Stimulated activated CD4-positive, alpha-beta T cell treated with anti-CD3 and anti-CD28 coated beads, TNF-alpha, amount 100 ng/mL, for 48 hours (primary cell): Measurements from ENCODE around the gene TMEM273.

Experiments
- DNase-seq, 3 donors: peaks; one replicate each; pipeline ENCODE4 v3.0.0-alpha.2; 2020; ENCODE audit warnings: low read depth in 3 of 3

The TMEM273 gene, protein sequence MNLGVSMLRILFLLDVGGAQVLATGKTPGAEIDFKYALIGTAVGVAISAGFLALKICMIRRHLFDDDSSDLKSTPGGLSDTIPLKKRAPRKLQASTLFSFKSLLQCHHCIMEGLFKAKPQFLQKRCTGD

DNA sequence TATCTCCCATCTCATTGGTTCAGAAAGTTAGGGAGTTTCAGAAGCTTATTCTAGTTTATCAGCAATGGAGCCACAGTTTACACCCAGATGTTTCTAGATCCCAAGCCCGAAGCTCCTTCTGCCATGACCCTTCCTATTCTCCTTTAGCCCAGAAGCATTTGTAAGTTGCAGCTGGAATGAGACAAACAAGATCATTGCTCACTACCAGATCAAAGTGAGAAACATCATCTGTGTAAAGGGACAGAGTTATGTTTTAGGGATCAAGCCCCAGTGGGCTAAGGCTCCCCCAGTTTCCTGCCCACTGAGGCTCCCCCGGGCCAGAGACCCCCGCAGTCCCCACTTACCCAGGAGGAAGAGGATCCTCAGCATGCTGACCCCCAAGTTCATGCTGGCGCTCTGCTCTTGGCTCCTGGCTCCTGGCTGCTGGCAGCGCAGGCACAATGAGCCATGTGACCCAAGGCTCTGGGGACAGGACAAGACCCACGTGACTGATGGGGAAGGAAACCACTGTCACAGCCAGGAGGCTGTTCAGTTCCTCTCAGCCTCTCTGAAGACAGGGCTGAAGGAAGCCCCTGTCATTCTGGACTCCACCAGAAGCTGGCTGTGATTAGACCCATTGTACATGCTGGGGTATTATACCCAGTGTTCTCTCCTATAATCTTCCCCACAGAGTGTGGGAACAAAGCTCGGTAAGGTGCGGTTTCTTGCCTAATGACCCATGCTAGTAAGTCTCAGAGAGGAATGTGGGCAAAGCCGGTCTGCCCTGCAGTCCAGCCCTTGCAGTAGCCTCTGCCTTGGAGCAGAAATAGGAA is at the start of gene TMEM273:
Gene TMEM273, minus strand, starts transcription at position 442 of the 812 bp plus-strand sequence. Its CDS starts 55 bp downstream, at position 387.
- no peak for DNase-seq

DNA sequence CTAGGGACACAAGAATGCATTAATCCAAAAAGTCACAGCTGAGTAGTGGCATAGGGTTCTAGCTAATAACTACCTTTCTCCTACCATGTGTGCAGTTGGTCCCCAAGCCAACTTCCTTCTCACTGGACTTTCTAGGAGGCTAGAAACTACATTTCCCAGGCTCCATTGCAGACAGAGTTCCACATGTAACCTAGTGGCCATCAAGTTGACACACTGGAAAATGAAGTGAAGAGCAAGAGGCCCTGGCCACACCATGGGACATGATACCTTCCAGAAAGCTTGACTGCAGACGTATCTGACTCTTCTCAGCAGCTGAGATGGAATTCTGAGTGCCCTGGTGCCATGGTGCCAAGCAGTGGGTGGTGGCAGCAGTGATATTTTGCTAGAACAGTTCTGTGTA is 49.8 kb upstream of the TMEM273 start:
- no peak for DNase-seq

DNA sequence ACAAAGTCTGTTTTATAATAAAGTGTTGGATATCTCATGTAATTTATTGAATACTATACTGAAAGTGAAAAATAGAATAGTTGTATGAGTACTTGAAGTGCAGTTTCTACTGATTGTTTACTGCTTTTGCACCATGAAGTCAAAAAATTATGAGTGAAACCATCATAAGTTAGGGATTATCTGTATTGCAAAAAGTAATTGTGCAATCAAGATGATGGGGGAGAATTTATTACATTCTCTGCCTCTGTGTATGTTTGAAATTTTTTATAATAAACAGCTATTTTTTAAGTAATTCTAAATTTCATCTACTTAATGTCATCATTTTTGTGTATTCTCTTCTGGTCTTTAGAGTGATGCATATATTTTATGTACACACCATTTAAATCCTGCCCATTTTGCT is 47.2 kb upstream of the TMEM273 start:
- no peak for DNase-seq

DNA sequence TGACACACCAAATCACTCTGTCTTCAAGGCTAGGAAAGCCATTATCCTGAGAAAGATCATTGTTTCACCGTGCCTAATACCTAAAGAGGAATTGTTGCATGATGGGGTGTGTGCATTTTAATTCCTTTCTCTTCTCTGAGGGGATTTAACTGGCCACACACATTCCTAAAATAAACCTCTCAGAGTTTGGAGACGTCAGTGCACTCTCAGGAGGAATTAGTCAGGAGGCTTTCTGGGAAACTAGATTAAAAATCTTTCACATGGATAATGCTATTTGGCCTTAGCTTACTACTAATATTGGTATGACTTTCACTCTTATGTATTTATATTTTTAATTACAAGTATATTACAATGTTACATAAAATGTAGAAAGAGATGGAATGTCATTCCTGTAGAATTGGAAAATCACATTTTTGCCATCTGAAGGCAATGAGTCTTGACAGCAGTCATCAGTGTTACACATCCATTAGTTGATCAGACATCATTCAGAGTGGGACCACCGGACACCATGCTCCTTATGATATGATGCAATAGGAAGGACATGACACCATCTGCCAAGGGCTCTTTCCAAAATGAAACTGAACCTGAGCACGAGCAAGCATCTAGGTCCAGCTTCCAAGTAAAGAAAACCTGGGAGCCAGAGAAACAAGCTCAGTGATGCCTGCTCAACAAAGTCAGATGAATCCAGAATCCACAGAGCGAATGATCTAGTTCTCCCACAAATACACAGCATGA is 43.1 kb upstream of the TMEM273 start:
- DNase-seq: no peak

DNA sequence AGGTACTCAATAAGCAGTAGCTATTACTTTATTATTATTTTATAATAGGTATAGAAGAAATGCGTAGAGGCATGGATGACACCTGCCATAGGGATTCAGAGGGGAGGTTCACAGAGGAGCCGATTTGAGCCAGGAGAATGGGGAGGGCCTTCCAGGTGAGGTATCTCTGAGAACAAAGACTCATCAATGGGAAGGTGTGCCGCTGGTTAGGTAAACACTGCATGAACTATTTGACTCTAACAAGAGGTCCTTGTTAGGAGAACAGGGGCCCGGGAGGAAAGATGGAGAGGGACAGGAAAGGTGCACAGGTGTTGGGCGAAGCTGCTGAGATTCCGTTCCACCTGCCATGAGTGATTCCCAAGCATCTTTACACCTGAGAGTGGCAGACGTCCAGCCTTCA is 41.8 kb upstream of the TMEM273 start:
- DNase-seq: no peak

DNA sequence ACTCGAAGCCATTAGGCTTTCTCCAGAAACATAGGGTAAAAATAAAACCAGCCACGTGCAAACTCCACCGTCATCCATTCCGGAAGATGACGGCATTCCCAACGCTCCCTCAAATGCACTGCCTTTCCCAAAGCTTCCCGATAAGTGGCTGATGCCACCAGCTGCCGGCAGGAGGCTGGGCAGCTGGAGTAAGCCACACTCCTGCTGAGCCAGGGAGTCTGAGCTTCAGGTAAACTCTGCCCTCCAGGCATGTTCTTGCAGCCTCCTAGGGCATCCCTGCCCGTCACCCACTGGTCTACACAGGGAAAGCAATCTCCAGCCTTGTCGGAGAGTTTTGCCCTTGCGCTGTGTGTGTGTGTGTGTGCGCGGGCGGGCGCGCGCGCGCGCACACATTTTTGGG is 40.5 kb upstream of the TMEM273 start:
- no peak for DNase-seq

DNA sequence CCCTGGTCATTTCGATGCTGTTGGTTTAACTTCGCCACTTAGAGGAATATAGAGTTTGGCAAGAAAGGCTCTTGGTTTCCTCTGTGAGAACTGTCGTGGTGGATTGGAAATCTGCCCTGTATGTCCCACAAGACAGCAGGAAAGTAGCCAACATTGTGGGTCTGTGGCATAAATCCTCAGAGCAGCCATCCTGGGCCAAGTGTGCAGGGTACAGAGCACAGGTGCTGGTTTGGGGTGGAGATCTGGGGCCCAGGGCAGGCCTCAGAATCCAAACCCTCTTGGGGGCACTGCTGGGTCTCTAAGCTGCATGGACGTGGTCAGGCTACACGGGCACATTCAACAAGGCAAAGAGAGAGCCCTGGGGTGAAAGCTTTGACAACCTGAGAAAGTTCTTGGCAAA is 39.2 kb upstream of the TMEM273 start:
- no peak for DNase-seq

DNA sequence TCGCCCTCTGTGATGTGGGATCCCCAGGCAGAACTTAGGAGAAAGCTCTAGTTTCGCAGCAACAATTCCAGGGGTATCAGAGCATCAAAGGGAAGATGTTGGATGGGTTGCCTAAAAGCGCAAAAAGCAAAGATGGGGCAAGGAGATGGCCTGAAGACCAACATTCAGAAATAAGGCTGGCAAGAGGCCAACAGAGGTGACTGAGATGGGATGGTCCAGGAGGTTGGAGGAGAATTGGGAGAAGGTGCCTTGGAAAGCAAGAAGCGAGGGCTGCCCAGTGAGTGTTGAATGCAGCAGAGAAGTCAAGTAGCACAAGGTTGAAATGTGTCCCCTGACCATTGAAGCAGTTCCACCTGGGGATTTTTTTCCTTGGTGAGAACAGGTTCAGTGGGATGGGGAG is 38.4 kb upstream of the TMEM273 start:
- DNase-seq: no peak

DNA sequence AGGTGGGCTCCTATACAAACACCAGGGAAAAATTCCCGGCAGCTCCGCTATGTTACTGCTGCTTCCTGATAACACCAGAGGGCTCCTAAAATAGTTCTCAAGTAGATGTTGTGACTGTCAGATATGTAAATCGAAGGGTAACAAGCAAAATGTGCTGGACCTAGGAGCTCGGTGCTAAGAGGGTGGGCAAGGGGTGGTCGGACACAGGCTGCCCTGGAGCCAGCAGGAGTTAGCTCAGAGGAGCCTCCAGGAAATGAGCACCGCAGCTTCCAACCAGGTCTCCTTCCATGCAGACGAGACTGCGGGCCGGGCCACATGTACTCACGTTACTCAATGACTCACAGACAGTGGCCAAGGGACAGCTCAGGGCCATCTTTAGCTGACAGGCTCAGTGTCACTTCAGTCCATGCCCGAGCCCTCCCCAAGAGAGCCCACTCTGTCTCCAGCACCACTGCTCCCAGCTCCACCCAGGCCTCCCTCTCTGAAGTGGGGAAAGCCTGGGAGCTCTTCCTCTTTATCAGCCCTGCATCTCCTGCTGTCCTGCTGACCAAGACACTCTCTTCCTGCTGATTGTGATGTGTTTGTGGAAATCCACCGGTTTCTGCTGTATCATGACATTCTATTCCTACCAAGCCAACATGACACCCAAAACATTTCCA is 37.2 kb upstream of the TMEM273 start:
- DNase-seq: no peak

DNA sequence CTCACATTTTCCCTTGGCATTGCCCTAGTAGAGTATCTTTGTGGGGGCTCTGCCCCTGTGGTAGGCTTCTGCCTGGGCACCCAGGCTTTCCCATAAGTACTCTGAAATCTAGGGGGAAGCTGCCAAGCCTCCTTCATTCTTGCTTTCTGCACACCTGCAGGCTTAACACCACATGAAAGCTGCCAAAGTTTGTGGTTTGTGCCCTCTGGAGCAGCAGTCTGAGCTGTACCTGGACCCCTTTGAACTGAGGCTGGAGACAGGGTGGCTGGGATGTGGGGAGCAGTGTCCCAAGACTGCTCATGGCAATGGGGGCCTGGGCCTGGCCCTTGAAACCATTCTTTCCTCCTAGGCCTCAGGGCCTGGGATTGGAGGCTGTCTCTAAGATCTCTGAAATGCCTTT is 35.0 kb upstream of the TMEM273 start:
- no peak for DNase-seq

DNA sequence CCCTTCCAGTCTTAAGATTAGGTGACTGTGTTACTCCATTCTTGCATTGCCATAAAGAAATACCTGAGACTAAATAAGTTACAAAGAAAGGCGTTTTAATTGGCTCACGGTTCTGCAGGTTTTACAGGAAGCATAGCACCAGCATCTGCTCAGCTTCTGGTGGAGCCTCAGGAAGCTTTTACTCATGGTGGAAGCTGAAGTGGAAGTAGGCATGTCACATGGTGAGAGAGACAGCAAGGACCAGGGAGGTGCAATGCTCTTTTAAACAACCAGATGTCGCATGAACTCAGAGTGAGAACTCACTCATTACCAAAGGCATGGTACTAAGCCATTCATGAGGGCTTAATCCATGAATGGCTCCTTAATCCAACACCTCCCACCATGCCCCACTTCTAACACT is 34.0 kb upstream of the TMEM273 start:
- DNase-seq: no peak

DNA sequence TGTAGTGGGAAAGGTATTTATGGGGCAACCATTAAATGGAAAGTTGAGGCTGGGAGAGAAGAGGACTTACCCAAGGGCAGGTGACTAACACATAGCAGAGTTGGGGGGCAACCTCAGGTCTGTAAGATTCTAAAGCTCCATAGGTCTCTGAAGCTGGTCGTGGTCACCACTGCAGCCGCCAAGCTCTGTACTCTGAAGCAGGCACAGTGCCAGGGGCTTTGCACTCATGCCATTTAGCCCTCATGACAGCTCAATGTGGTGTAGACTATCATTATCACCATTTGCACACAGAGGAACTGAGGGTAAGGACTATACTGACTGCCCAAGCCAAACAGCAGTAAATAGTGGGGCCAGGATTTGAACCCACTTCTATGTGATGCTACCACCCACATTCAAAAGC is 32.5 kb upstream of the TMEM273 start:
- no peak for DNase-seq

DNA sequence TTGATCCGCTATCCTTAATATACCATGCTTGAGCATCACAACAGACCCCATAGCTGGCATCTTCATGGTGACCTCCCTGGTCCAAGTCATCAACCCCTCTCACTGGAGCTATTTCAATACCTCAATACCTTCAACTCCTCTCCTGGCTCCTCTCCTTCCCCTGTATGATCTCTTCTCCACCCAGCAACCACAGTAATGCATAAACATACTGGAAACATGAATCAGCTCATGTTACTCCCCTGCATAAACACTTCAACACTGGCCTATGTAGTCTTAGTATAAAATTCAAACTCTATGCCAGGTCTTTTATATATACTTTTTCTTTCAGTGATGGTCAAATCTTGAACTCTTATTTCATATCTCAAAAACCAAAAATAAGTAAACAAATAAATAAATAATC is 31.8 kb upstream of the TMEM273 start:
- DNase-seq: no peak

DNA sequence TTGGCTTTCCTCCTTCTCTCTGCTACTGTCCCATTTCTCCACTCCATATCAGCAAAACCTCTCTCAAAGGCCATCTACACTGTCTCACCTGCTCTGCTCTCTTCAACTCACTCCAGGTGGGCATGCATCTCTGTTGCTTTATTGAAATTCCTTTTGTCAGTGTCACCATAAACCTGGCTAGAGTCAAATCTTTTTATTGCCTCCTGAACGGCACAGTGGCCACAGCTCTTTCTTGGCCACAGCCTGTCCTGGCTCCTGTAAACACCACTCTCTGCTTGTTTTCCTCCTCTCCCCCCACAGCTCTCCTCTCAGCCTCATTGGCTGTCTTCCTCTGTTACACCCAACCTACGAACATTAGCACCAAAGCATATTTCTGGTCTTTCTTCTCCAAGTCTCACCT is 31.1 kb upstream of the TMEM273 start:
- DNase-seq: no peak

DNA sequence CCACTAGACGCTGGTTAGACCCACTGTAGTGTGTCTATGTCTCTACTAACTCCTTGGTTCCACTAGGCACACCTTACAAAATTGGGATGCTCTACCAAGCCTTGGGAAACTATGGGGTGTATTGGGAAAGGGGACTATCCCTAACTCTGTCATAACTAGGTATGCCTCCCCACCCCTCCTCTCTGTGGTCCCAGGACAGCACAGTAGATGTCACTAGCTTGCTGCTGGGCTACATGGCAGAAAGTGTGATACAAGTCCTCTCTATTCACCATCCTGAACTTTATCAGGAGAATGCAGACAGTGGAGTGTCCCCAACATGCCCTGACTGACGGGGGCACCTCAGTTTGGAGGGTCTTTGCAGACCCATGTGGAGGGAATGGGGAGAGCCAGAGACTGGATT is 30.3 kb upstream of the TMEM273 start:
- DNase-seq: no peak

DNA sequence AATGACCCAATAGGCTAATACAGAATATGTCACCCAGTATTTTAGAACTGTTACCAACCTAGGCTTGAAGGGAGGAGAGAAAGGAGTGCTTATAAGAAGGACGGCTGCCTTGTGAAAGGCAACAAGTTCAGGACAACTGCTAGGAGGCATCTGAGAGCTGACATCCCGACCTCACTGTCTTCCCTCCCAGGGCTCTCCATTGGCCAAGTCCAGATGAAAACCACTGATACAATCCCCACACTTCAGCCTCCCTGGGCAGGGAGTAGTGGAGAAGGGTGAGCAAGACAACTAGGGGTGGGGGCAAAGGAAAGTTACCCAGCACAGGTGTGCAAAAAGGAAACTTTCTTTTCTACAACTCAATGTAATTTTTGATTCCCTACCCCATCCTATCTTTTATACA is 29.5 kb upstream of the TMEM273 start:
- no peak for DNase-seq

DNA sequence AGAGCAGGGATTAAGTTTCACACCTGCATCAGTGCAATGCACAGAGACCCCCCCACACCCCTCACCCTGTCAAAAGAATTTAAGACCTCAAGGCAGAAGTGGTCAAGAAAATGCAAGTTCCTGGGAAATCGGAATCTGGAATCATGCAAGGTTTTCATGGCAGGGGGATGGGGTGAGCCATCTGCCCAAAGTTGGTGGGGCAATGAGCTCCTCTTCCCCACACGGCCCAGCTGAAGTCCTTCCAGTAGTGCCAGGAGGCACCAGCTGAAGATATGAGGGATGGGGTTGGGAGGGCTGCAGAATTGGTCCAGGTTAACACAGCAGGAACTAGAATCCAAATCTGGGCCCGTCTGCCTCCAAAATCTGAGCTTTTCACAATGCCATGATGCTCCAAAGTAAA is 25.0 kb upstream of the TMEM273 start:
- DNase-seq: no peak

DNA sequence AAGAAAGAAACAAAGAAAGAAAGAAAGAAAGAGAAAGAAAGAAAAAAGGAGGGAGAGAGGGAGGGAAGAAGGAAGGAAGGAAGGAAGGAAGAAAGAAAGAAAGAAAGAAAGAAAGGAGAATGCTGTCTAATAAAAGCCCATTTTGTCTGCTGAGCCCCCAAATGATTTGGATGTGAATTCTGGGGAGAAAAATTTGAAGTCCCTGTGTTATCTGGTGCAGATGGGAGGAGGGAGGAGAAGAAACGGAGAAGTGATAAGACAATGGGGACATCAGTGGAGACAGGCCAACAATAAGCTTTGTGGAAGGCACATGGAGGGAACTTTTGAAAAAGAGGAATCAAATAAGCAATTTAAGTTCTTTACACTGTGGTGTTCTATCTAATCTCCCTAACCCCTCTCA is 24.6 kb upstream of the TMEM273 start:
- DNase-seq: no peak

DNA sequence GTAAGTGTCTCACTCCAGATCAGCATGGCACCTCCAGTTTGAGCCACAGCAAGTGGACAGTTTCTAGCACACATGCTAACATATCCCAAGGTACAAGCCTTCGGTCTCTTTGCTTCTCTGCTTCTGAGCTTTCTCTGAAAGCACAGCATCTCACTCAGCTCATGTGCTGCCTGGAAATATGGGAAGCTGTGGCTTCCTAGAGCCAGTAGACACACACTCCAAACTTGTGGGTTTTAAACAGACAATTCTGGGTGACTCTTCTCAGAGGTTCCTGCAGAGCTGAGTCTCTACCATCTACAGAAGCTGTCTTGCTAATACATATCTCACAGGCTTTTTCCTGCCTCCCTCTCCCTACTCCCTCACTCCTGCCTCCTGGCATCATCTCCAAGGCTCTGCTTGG is 23.9 kb upstream of the TMEM273 start:
- no peak for DNase-seq

DNA sequence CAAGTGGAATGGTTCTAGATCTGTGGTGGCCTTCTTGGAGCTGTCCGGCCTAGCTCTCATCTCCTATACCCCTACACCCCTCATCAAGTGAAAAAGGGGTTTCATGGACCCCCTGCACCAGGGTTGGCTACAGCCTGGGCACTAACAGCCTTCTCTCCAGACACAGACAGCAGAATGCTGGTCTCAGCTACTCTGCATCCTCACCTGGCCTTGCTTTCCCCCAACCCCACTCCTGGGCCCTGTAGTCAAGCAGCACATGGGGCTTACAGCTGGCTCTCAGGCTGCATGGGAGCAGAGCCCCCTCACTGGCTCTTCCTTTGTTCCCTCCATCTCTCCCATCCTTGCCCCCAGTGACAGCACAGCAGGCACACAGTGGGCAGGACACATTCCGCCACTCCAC is 20.8 kb upstream of the TMEM273 start:
- no peak for DNase-seq

DNA sequence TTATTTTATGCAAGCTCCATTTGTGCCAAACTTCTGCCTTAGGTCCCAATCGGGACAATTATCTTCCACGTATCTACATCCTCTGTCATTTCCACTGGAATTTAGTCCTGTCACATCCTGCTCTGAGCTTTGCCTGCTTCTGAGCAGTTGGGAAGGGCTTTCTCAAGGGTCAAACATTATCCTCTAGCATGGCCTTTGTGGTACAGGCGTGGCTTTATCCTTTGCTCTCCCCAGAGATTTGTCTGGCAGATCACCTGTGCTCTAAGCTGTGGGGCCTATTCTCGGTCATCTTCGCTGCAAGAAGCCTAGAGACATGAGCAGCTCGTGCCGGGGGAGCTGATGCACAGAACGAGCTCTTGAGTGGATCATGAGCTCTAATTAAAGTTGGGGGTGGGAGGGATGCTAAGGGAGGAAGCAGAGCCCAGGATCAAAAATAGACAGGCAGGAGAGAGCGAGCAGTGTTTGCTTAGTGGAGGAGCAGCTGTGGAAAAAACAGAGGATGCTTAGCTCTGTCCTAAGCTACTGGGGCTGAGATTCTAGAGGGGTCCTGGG is 19.8 kb upstream of the TMEM273 start:
- no peak for DNase-seq

DNA sequence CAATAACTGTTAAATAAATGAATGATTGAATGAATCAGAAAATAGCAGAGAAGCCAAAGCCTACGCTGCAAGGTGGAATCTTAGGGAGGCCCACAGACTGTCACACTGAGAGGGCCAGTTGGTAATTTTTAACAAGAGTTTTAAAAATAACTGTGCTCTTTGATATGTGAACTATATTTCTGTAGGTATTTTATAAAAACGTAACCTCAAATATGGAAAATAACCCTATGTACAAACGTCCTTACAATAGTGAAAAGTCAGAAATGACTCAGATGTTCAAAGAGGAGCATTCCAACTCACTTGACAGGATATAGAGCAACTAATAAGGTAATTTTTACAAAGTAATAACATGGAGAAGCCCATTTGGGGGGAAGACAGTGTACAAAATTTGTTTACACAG is 18.9 kb upstream of the TMEM273 start:
- DNase-seq: no peak
